HG03521 (cell line): ENCODE results near the gene PRKCZ.

ENCODE experiments used
- ATAC-seq: cut with Tn5 transposase; IDR thresholded peaks from one replicate; pipeline ENCODE4 v1.9.1; 2021; ENCODE audit warnings: mild to moderate bottlenecking, moderate library complexity; ENCODE audit not compliant: unreplicated experiment

Gene PRKCZ

GRCh38 chr1:2233997-2234761, 184.0 kb downstream of the PRKCZ start:
- no peak for ATAC-seq

- ATAC-seq = no peak
Measured at GRCh38 chr1:2234762-2235113, 184.5 kb downstream of the PRKCZ start.
